PC-9 (cell line): ENCODE data around the gene EPHB2. TPM values are rescaled to one million over a fixed set of nuclear protein-coding genes. Genes with fewer than 3 reads are reported as not detected.

Source experiments
- BruUV-seq: library from RNA; stranded (reverse); fragments of 400-500 nt; replicated peaks from 2 replicates; lab custom pipeline; 2021; lab: Mats Ljungman, UMichigan
- CTCF ChIA-PET: fragments of 300-600 bp; sonication (Branson Sonifier 250); formaldehyde crosslinking; loops from one replicate; lab custom pipeline; 2022; ENCODE audit warnings: antibody characterized with exemption; lab: Charles Lee
- POLR2A ChIA-PET: fragments of 300-600 bp; sonication (Branson Sonifier 250); formaldehyde crosslinking; loops from one replicate; lab custom pipeline; 2022; ENCODE audit warnings: antibody characterized with exemption; ENCODE audit not compliant: unreplicated experiment; lab: Charles Lee
- DNase-seq, 2 experiments: peaks; one replicate each; pipeline versions ENCODE4 v3.0.0 to v3.0.0-alpha.2; 2015 to 2022; ENCODE audit warnings: mixed read lengths in 1 of 2
- H2AFZ ChIP-seq: fragments of 200-600 bp; sonication (generic); 2 replicates; pipeline ENCODE4 v1.8.1; 2017; ENCODE audit warnings: antibody characterized with exemption
- H3F3A ChIP-seq: fragments of 200-600 bp; sonication (generic); 2 replicates; pipeline ENCODE4 v1.8.1; 2017; ENCODE audit warnings: antibody characterized with exemption, mild to moderate bottlenecking, low read depth; ENCODE audit not compliant: insufficient read depth
- H3K27ac ChIP-seq: fragments of 200-600 bp; sonication (generic); 2 replicates; pipeline ENCODE4 v1.6.1; 2016; ENCODE audit warnings: mixed run types
- H3K27me3 ChIP-seq: fragments of 200-600 bp; sonication (generic); 2 replicates; pipeline ENCODE4 v1.6.1; 2016; ENCODE audit warnings: low read depth, mixed run types; ENCODE audit not compliant: insufficient read depth
- H3K36me3 ChIP-seq: fragments of 200-600 bp; sonication (generic); 2 replicates; pipeline ENCODE4 v1.6.1; 2016; ENCODE audit warnings: low read depth, mixed run types
- H3K4me1 ChIP-seq: fragments of 200-600 bp; sonication (generic); replicated peaks from 2 replicates; pipeline ENCODE4 v1.6.1; 2016; ENCODE audit warnings: mixed run types; ENCODE audit not compliant: insufficient read depth
- H3K4me2 ChIP-seq: fragments of 200-600 bp; sonication (generic); 2 replicates; pipeline ENCODE4 v1.6.1; 2017; ENCODE audit warnings: mixed run types
- H3K4me3 ChIP-seq: fragments of 200-600 bp; sonication (generic); 2 replicates; pipeline ENCODE4 v1.6.1; 2016; ENCODE audit warnings: mixed run types
- H3K79me2 ChIP-seq: fragments of 200-600 bp; sonication (generic); 2 replicates; pipeline ENCODE4 v1.6.1; 2017; ENCODE audit warnings: low read depth, mixed run types
- H3K9me2 ChIP-seq: fragments of 200-600 bp; sonication (generic); 2 replicates; pipeline ENCODE4 v1.8.1; 2017; ENCODE audit warnings: mild to moderate bottlenecking; ENCODE audit not compliant: insufficient read depth
- H3K9me3 ChIP-seq: fragments of 200-600 bp; sonication (generic); 2 replicates; pipeline ENCODE4 v1.8.1; 2016; ENCODE audit warnings: low read depth; ENCODE audit not compliant: insufficient read depth
- H4K20me1 ChIP-seq: fragments of 200-600 bp; sonication (generic); 2 replicates; pipeline ENCODE4 v1.8.1; 2017; ENCODE audit not compliant: insufficient read depth
- CTCF ChIP-seq: fragments of 200-600 bp; sonication (generic); conservative IDR thresholded peaks from 2 replicates; pipeline ENCODE4 v1.6.1; 2017; ENCODE audit warnings: mixed run types, antibody characterized with exemption, mild to moderate bottlenecking, moderate library complexity
- EZH2 ChIP-seq: fragments of 200-600 bp; sonication (generic); IDR thresholded peaks from 2 replicates; pipeline ENCODE4 v1.8.0; 2017; ENCODE audit warnings: antibody characterized with exemption, low read depth
- intact Hi-C: fragments of 100-400 bp; cut with micrococcal nuclease; formaldehyde crosslinking; loops from one replicate; pipeline ENCODE4 v1.10.0; 2022; ENCODE audit not compliant: unreplicated experiment
- total RNA-seq: library from RNA; stranded (reverse); gene quantifications from 2 replicates; pipeline ENCODE4 v1.2.3, GENCODE V29; 2021

The EPHB2 gene
- total RNA-seq, 1 experiment from 2014 or later = 26.7 TPM

- Histone ChIP-seq H4K20me1 (no peaks in the 10 kb centered on the region), H3K9me3 (no peaks in the 10 kb centered on the region), H2AFZ (no peak overlapping the region), H3K27me3 (no peaks in the 10 kb centered on the region), H3K9me2 (no peaks in the 10 kb centered on the region), H3K36me3 (no peaks in the 10 kb centered on the region), H3K4me1 (no peaks in the 10 kb centered on the region), H3K4me3 (no peak overlapping the region), H3K4me2 (no peak overlapping the region), H3K27ac (no peak overlapping the region), H3F3A (no peaks in the 10 kb centered on the region), H3K79me2 (no peaks in the 10 kb centered on the region)
- POLR2A ChIA-PET = no interaction called here
- BruUV-seq = no TSS peak
- no peak for DNase-seq
- intact Hi-C loops = no loop called here
- CTCF ChIA-PET = interaction anchor here (0.6 kb wide), 1 partner anchor 1980 kb away, joined by 3 read pairs; no protein-coding TSS in a partner anchor
- no peak for TF ChIP-seq CTCF
Measured at GRCh38 chr1:22886211-22886610, 175.6 kb downstream of the EPHB2 start.

GRCh38 chr1:22887491-22887890, 176.9 kb downstream of the EPHB2 start:
- no TSS peak for BruUV-seq

GRCh38 chr1:22888320-22889075, 177.9 kb downstream of the EPHB2 start:
- Histone ChIP-seq H3K27ac (no peak overlapping the region), H2AFZ (no peak overlapping the region), H3K4me2 (no peak overlapping the region), H3K36me3 (no peaks in the 10 kb centered on the region), H3F3A (no peaks in the 10 kb centered on the region), H3K27me3 (no peaks in the 10 kb centered on the region), H4K20me1 (no peaks in the 10 kb centered on the region), H3K79me2 (no peaks in the 10 kb centered on the region), H3K9me2 (no peaks in the 10 kb centered on the region), H3K4me3 (no peak overlapping the region), H3K4me1 (no peaks in the 10 kb centered on the region), H3K9me3 (no peaks in the 10 kb centered on the region)
- ChIA-PET CTCF (interaction anchor here (0.7 to 0.9 kb wide), 3 partner anchors 184 to 300 kb away, joined by 3 read pairs; no protein-coding TSS in a partner anchor), POLR2A (no interaction called here)
- DNase-seq = no peak
- intact Hi-C loops = loop anchor here (1.0 kb wide), 2 partner anchors 184 to 214 kb away; no protein-coding TSS in a partner anchor
- TF ChIP-seq EZH2 (no peak), CTCF (no peak)
- BruUV-seq = no TSS peak

More at GRCh38 chr1:22887491-22887890, 176.9 kb downstream of the EPHB2 start:
- H2AFZ ChIP-seq = no peak overlapping the region
- no peaks in the 10 kb centered on the region for H3F3A ChIP-seq
- no peak overlapping the region for H3K4me2 ChIP-seq
- ChIA-PET CTCF (interaction anchor here (0.8 kb wide), 1 partner anchor 184 kb away, joined by 3 read pairs; no protein-coding TSS in a partner anchor), POLR2A (no interaction called here)
- H3K4me1 ChIP-seq = no peaks in the 10 kb centered on the region
- no peaks in the 10 kb centered on the region for H3K27me3 ChIP-seq
- no peaks in the 10 kb centered on the region for H3K36me3 ChIP-seq
- H3K4me3 ChIP-seq = no peak overlapping the region
- intact Hi-C loops = no loop called here
- H4K20me1 ChIP-seq = no peaks in the 10 kb centered on the region
- TF ChIP-seq CTCF = no peak
- TF ChIP-seq EZH2 = no peak
- H3K27ac ChIP-seq = no peak overlapping the region
- no peak for DNase-seq
- H3K9me3 ChIP-seq = no peaks in the 10 kb centered on the region
- H3K79me2 ChIP-seq = no peaks in the 10 kb centered on the region
- no peaks in the 10 kb centered on the region for H3K9me2 ChIP-seq
